GM23248 (cell line): ENCODE data around the gene KIF21A.

Experiments
- EZH2 ChIP-seq: fragments of 200-600 bp; sonication (generic); IDR thresholded peaks from 2 replicates; pipeline ENCODE4 v1.6.1; 2018; ENCODE audit warnings: antibody characterized with exemption, mild to moderate bottlenecking; ENCODE audit not compliant: insufficient read depth, poor library complexity, severe bottlenecking
- EZH2phosphoT487 ChIP-seq: fragments of 200-600 bp; sonication (generic); IDR thresholded peaks from 2 replicates; pipeline ENCODE4 v1.6.1; 2018; ENCODE audit warnings: antibody characterized with exemption, moderate library complexity, mild to moderate bottlenecking, low read depth; ENCODE audit not compliant: insufficient read depth

- no peak for TF ChIP-seq EZH2phosphoT487
- TF ChIP-seq EZH2 = no peak
Observed at GRCh38 chr12:39252628-39253027, 190.3 kb downstream of the KIF21A start.
